HEK293 (cell line): Measurements from ENCODE around the gene UGT2B11.
"Not testable (repeated sequence)": the region's sequence is repeated elsewhere in the genome, so short reads cannot be mapped to it uniquely, and the experiment has no call there.

Source experiments
- CTCF ChIA-PET: fragments of 350-600 bp; formaldehyde crosslinking; extraction: SDS; loops from one replicate; lab custom pipeline; 2021; ENCODE audit warnings: antibody characterized with exemption; lab: Yijun Ruan, JAX
- POLR2A ChIA-PET: fragments of 300-600 bp; formaldehyde crosslinking; extraction: SDS; loops from one replicate; lab custom pipeline; 2020; ENCODE audit warnings: antibody characterized with exemption, inconsistent platforms; lab: Yijun Ruan, JAX
- H3K27ac ChIP-seq: fragments of 200-500 bp; sonication (Bioruptor generic); 2 replicates; pipeline ENCODE4 v1.5.1; 2014; ENCODE audit warnings: low read depth, low read length, control low read depth, inconsistent platforms; ENCODE audit errors: extremely low read depth
- H3K36me3 ChIP-seq, 2 experiments: fragments of 200-500 bp in 1 of 2; sonication (Bioruptor generic) in 1 of 2; 1 replicate in 1 of 2; 2 replicates in 1 of 2; pipeline ENCODE4 v1.5.1; 2014 to 2017; ENCODE audit warnings: inconsistent platforms in 2 of 2, low read length in 2 of 2; ENCODE audit not compliant: control insufficient read depth in 2 of 2, insufficient read depth in 1 of 2
- H3K4me1 ChIP-seq: fragments of 200-500 bp; sonication (Bioruptor generic); 2 replicates; pipeline ENCODE4 v1.5.1; 2014; ENCODE audit warnings: mild to moderate bottlenecking, low read length, inconsistent platforms; ENCODE audit not compliant: control insufficient read depth, insufficient read depth
- H3K4me3 ChIP-seq: 2 replicates; pipeline ENCODE4 v1.5.1; 2011; ENCODE audit warnings: low read depth, mild to moderate bottlenecking, control low read depth, low read length, moderate library complexity
- H3K9me3 ChIP-seq: fragments of 200-500 bp; sonication (Bioruptor generic); 2 replicates; pipeline ENCODE4 v1.5.1; 2014; ENCODE audit warnings: low read depth, low read length, inconsistent platforms; ENCODE audit not compliant: control insufficient read depth, insufficient read depth
- ZEB2 ChIP-seq: fragments of 450-650 bp; formaldehyde crosslinking; IDR thresholded peaks from 2 replicates; pipeline ENCODE4 v1.5.1; 2016; ENCODE audit warnings: missing biosample characterization, missing genetic modification characterization
- ZNF114 ChIP-seq: fragments of 450-650 bp; formaldehyde crosslinking; IDR thresholded peaks from 2 replicates; pipeline ENCODE4 v1.5.0; 2017; ENCODE audit warnings: missing biosample characterization, missing genetic modification characterization
- ZNF132 ChIP-seq: fragments of 450-650 bp; formaldehyde crosslinking; IDR thresholded peaks from 2 replicates; pipeline ENCODE4 v1.5.1; 2017; ENCODE audit warnings: missing biosample characterization, missing genetic modification characterization, borderline replicate concordance
- ZNF335 ChIP-seq: fragments of 450-650 bp; formaldehyde crosslinking; conservative IDR thresholded peaks from 2 replicates; pipeline ENCODE4 v1.5.1; 2016; ENCODE audit warnings: missing biosample characterization, missing genetic modification characterization
- ZNF350 ChIP-seq: fragments of 450-650 bp; formaldehyde crosslinking; IDR thresholded peaks from 2 replicates; pipeline ENCODE4 v1.5.0; 2017; ENCODE audit warnings: missing biosample characterization, mild to moderate bottlenecking, missing genetic modification characterization
- ZNF530 ChIP-seq: fragments of 450-650 bp; formaldehyde crosslinking; IDR thresholded peaks from 2 replicates; pipeline ENCODE4 v1.5.1; 2016; ENCODE audit warnings: low read depth, missing biosample characterization, missing genetic modification characterization
- ZNF544 ChIP-seq: fragments of 450-650 bp; formaldehyde crosslinking; IDR thresholded peaks from 2 replicates; pipeline ENCODE4 v1.5.0; 2017; ENCODE audit warnings: missing biosample characterization, missing genetic modification characterization
- ZNF555 ChIP-seq: fragments of 450-650 bp; formaldehyde crosslinking; conservative IDR thresholded peaks from 2 replicates; pipeline ENCODE4 v1.5.1; 2017; ENCODE audit warnings: missing biosample characterization, mild to moderate bottlenecking, missing genetic modification characterization, inconsistent platforms
- TF ChIP-seq, protein P1 (sequence below): fragments of 450-650 bp; formaldehyde crosslinking; IDR thresholded peaks from 2 replicates; pipeline ENCODE4 v1.5.1; 2017; ENCODE audit warnings: missing biosample characterization, missing genetic modification characterization

Gene UGT2B11

DNA sequence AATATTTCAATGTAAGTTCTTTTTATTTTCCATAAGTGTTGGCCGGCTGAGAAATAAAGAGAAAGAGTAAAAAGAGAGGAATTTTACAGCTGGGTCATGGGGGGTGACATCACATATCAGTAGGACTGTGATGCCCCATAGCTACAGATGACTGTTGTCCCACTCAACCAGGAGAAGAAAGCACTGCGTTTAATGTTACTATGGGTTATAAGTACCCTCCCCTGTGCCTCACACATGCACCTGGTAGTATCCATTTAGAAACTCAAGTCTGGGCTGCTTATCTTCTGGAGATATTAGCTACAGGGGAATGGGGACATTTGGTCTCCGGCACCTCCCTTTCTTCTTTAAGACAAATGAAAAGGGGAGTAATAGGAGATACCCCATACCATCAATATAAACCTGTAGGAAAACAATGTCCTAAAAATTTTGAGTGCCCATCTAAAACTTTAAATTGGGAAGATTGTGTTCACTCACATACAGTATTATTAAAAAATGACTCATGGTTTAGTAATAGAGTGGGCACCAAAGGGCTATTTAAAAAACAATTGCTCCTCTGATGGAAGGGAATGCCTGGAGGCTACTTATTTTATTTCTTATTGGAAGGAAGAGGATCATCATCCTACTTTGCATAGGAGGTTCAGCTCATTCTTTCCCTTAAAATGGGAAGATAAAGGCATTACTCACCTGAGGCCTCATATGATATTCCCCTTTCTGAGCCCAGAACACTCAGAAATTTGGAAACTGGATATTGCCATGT lies 18.2 kb downstream of the UGT2B11 start:
- Histone ChIP-seq H3K9me3 (no peaks in the 10 kb centered on the region), H3K4me3 (no peak overlapping the region), H3K4me1 (no peaks in the 10 kb centered on the region), H3K27ac (no peak overlapping the region), H3K36me3 (no peaks in the 10 kb centered on the region)
- POLR2A ChIA-PET = no interaction called here
- TF ChIP-seq ZNF530 (tag by site-specific recombination) = no peak
- TF ChIP-seq ZNF544 (tag by site-specific recombination) = no peak
- CTCF ChIA-PET = no interaction called here

DNA sequence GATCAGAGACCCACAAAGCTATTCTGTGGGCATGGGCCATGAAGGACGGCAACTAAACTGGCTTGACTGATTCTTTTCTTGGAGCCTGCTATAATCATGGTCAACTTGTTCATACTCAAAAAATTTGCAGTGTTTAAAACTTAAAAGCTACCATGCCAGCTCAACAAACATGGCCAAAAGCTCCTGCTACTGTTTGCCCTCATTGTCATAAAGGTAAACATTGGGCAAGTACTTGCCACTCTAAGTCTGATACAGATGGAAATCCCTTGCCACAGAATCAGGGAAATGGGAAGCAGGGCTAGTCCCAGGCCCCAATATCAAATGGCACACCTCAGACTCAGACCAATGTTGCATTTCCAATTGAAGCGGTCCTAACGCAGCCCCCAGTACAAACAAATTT lies 20.4 kb downstream of the UGT2B11 start:
- Histone ChIP-seq H3K4me1 (no peaks in the 10 kb centered on the region), H3K36me3 (no peaks in the 10 kb centered on the region), H3K27ac (no peak overlapping the region), H3K4me3 (no peak overlapping the region), H3K9me3 (no peaks in the 10 kb centered on the region)
- ChIA-PET POLR2A (no interaction called here), CTCF (no interaction called here)
- TF ChIP-seq, protein P1, sequence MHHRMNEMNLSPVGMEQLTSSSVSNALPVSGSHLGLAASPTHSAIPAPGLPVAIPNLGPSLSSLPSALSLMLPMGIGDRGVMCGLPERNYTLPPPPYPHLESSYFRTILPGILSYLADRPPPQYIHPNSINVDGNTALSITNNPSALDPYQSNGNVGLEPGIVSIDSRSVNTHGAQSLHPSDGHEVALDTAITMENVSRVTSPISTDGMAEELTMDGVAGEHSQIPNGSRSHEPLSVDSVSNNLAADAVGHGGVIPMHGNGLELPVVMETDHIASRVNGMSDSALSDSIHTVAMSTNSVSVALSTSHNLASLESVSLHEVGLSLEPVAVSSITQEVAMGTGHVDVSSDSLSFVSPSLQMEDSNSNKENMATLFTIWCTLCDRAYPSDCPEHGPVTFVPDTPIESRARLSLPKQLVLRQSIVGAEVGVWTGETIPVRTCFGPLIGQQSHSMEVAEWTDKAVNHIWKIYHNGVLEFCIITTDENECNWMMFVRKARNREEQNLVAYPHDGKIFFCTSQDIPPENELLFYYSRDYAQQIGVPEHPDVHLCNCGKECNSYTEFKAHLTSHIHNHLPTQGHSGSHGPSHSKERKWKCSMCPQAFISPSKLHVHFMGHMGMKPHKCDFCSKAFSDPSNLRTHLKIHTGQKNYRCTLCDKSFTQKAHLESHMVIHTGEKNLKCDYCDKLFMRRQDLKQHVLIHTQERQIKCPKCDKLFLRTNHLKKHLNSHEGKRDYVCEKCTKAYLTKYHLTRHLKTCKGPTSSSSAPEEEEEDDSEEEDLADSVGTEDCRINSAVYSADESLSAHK (tag by site-specific recombination) = no peak
- TF ChIP-seq ZNF132 (tag by site-specific recombination) = no peak
- TF ChIP-seq ZNF114 = no peak
- no peak for TF ChIP-seq ZNF350 (tag by site-specific recombination)
- TF ChIP-seq ZEB2 (tag by site-specific recombination) = no peak
- no peak for TF ChIP-seq ZNF555
- TF ChIP-seq ZNF335 (tag by site-specific recombination) = no peak

DNA sequence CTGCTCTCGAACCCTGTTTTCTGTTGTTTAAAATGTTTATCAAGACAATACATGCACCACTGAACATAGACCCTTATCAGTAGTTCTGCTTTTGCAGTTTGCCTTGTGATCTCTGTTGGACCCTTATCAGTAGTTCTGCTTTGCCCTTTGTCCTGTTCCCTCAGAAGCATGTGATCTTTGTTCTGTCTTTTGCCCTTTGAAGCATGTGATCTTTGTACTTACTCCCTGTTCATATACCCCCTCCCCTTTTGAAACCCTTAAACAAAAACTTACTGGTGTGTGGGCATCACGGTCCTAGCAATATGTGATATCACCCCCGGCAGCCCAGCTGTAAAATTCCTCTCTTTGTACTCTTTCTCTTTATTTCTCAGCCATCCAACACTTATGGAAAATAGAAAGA lies 22.6 kb downstream of the UGT2B11 start:
- CTCF ChIA-PET = interaction anchor here (0.7 kb wide), 1 partner anchor 22 kb away, joined by 4 read pairs; no protein-coding TSS in a partner anchor
- H3K4me3 ChIP-seq, H3K4me1 ChIP-seq, H3K36me3 ChIP-seq, H3K27ac ChIP-seq, POLR2A ChIA-PET, H3K9me3 ChIP-seq: not testable (repeated sequence)

DNA sequence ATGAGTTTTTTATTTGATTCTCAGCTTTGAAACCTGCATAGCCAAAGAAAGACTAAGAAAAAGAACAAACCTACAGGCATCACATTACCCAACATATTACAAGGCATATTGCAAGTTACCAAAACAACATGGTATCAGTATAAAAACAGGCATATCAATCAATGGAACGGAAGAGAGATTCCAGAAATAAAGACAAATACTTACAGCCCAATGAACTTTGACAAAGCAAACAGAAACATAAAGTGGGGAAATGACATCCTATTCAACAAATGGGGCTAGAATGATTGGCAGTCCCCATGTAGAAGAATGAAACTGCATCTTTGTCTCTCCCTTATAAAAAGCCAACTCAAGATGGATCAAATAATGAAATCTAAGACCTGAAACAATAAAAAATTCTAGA lies 23.9 kb downstream of the UGT2B11 start:
- H3K4me1 ChIP-seq, H3K27ac ChIP-seq, CTCF ChIA-PET, H3K36me3 ChIP-seq, H3K4me3 ChIP-seq, H3K9me3 ChIP-seq, POLR2A ChIA-PET: not testable (repeated sequence)

DNA sequence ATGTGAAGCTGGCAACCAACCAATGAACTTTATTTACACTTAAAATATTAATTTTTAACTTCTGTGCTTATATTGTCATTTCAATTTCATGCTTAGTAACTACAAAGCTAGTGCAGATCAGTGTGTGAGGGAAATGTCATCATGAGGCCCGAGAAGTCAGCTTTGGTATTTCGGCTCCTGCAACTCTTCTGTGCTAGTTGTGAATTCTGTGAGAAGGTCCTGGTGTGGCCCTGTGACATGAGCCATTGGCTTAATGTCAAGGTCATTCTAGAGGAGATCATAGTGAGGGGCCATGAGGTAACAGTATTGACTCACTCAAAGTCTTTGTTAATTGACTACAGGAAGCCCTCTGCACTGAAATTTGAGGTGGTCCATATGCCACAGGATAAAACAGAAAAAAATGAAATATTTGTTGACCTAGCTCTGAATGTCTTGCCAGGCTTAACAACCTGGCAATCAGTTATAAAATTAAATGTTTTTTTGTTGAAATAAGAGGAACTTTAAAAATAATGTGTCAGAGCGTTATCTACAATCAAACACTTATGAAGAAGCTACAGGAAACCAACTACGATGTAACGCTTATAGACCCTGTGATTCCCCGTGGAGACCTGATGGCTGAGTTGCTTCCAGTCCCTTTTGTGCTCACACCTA lies 32.9 kb downstream of the UGT2B11 start:
- H3K27ac ChIP-seq, H3K4me3 ChIP-seq, H3K36me3 ChIP-seq, POLR2A ChIA-PET, H3K4me1 ChIP-seq, H3K9me3 ChIP-seq, CTCF ChIA-PET: not testable (repeated sequence)

DNA sequence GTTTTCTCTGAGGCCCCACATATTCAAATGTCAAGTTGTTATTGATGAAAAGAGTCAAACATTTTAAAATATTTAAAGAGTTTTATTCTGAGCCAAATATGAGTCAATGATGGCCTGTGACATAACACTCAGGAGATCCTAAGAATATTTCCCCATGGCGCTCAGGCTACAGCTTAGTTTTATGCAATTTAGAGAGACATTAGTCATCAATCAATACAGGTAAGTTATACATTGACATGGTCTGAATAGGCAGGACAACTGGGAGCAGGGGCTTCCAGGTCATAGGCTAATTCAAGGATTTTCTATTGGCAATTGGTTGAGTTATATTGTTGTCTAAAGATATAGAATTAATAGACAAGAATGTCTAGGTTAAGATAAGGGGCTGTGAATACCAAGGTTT lies 34.7 kb downstream of the UGT2B11 start:
- H3K4me1 ChIP-seq, H3K36me3 ChIP-seq, CTCF ChIA-PET, H3K27ac ChIP-seq, H3K9me3 ChIP-seq, H3K4me3 ChIP-seq, POLR2A ChIA-PET: not testable (repeated sequence)

DNA sequence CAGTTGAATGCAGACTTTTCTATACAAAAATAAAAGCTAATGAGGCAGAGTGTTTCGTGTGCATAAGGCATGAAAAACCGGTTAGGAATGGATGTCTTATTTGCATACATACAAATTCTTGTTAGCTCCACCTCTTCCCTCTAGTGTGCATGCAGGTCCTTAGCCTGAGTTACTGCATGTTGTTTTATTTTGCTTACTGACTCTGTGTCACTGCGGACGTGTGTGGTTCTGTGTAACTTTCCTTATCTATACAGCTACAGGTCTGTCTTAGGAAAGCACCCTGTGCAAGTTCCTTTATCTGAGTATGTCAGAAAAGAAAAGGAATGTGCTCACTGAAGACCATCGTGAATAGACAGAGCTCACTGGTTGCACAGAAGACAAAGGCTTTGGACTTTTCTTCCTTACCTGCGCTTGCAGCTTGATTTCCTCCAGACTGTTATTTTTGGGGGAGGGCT lies 35.8 kb downstream of the UGT2B11 start:
- H3K27ac ChIP-seq, H3K4me3 ChIP-seq, H3K9me3 ChIP-seq, CTCF ChIA-PET, H3K36me3 ChIP-seq, H3K4me1 ChIP-seq, POLR2A ChIA-PET: not testable (repeated sequence)
